GM12878 (cell line): ENCODE measurements around the gene INHBC. TPM values are rescaled to one million over a fixed set of nuclear protein-coding genes. Genes with fewer than 3 reads are reported as not detected.

ENCODE experiments used
- BCL3 ChIP-seq: IDR thresholded peaks from 2 replicates; pipeline ENCODE4 v1.6.1; 2011; ENCODE audit warnings: borderline replicate concordance, low read depth, mild to moderate bottlenecking, moderate library complexity, low read length; ENCODE audit not compliant: insufficient read depth, poor library complexity, severe bottlenecking
- CREM ChIP-seq: IDR thresholded peaks from 2 replicates; pipeline ENCODE4 v1.6.1; 2014; ENCODE audit warnings: antibody characterized with exemption, low read depth
- E2F4 ChIP-seq: IDR thresholded peaks from 2 replicates; pipeline ENCODE4 v1.6.1; 2012; ENCODE audit warnings: low read depth, low read length, improper control_type of control experiment
- E2F8 ChIP-seq: fragments of 450-650 bp; IDR thresholded peaks from 2 replicates; pipeline ENCODE4 v1.6.1; 2018; ENCODE audit warnings: mild to moderate bottlenecking, low read depth, moderate library complexity; ENCODE audit not compliant: partially characterized antibody
- EGR1 ChIP-seq, 2 experiments: IDR thresholded peaks; 1 replicate in 1 of 2; 2 replicates in 1 of 2; pipeline ENCODE4 v1.6.1; 2011 to 2012; ENCODE audit warnings: low read depth in 2 of 2, low read length in 2 of 2, borderline replicate concordance in 1 of 2, mild to moderate bottlenecking in 1 of 2, moderate library complexity in 1 of 2
- IRF4 ChIP-seq: IDR thresholded peaks from 2 replicates; pipeline ENCODE4 v1.6.1; 2011; ENCODE audit warnings: low read depth, low read length
- IRF5 ChIP-seq: fragments of 450-650 bp; IDR thresholded peaks from 2 replicates; pipeline ENCODE4 v1.6.1; 2017; ENCODE audit warnings: borderline replicate concordance
- MLLT1 ChIP-seq: fragments of 450-650 bp; IDR thresholded peaks from 2 replicates; pipeline ENCODE4 v1.6.1; 2016; ENCODE audit warnings: mild to moderate bottlenecking
- MTA2 ChIP-seq: fragments of 450-650 bp; IDR thresholded peaks from 2 replicates; pipeline ENCODE4 v1.6.1; 2016; ENCODE audit warnings: low read depth, mild to moderate bottlenecking, moderate library complexity
- NBN ChIP-seq: fragments of 450-650 bp; IDR thresholded peaks from 2 replicates; pipeline ENCODE4 v1.6.1; 2016
- NFIC ChIP-seq: IDR thresholded peaks from 2 replicates; pipeline ENCODE4 v1.6.1; 2012; ENCODE audit warnings: low read depth, mild to moderate bottlenecking, inconsistent platforms, low read length, moderate library complexity
- NFXL1 ChIP-seq: fragments of 450-650 bp; IDR thresholded peaks from 2 replicates; pipeline ENCODE4 v1.6.1; 2017; ENCODE audit warnings: antibody characterized with exemption, mild to moderate bottlenecking, borderline replicate concordance
- NFYB ChIP-seq: IDR thresholded peaks from 2 replicates; pipeline ENCODE4 v1.6.1; 2011; ENCODE audit warnings: low read depth, mild to moderate bottlenecking, low read length, improper control_type of control experiment, moderate library complexity; ENCODE audit not compliant: insufficient read depth
- STAT3 ChIP-seq: IDR thresholded peaks from 2 replicates; pipeline ENCODE4 v1.6.1; 2011; ENCODE audit warnings: low read depth, low read length, improper control_type of control experiment
- SUPT20H ChIP-seq: IDR thresholded peaks from 2 replicates; pipeline ENCODE4 v1.6.1; 2011; ENCODE audit warnings: low read depth, mild to moderate bottlenecking, low read length, moderate library complexity, borderline replicate concordance; ENCODE audit not compliant: control insufficient read depth
- USF1 ChIP-seq: IDR thresholded peaks from 2 replicates; pipeline ENCODE4 v1.6.1; 2011; ENCODE audit warnings: borderline replicate concordance, low read depth, mild to moderate bottlenecking, moderate library complexity, mixed read lengths, low read length; ENCODE audit not compliant: insufficient read depth; ENCODE audit errors: extremely low read length
- polyA plus RNA-seq, 11 experiments: library from polyadenylated mRNA; depleted of rRNA in 4 of 11; unstranded in 6 of 11; stranded (reverse) in 5 of 11; fragments of >200 nt; fragmentation: Nextera tagmentation in 4 of 11; fragmentation: Illumina TruSeq in 1 of 11; extraction: Ambion mirVana in 4 of 11; extraction: Trizol in 1 of 11; gene quantifications; 1 replicate in 1 of 11; 2 replicates in 10 of 11; pipeline versions ENCODE4 v1.2.1 to v1.2.3, GENCODE V29; 2011 to 2016; ENCODE audit warnings: inconsistent platforms in 2 of 11, missing spikeins in 2 of 11, low read depth in 1 of 11
- total RNA-seq, 4 experiments: library from RNA; depleted of rRNA in 3 of 4; stranded (reverse); fragments of >200 nt in 3 of 4; fragmentation: Illumina TruSeq in 1 of 4; extraction: Trizol in 1 of 4; gene quantifications; 2 replicates each; pipeline versions ENCODE4 v1.2.1 to v1.2.3, GENCODE V29; 2013 to 2021

INHBC gene
- total and polyA plus RNA-seq, 10 of the 15 experiments (the other 5 are each of a cell fraction or from before 2014, with no cell fraction given) = 0.04 to 0.22 (median 0.13) TPM; not detected in 5

GRCh38 chr12:57487597-57488401, 53.2 kb downstream of the INHBC start, which contains the start of gene MARS1 (continued):
- TF ChIP-seq E2F8 = peak; percentile 78
- TF ChIP-seq NFYB = no peak
- TF ChIP-seq NBN = peak; percentile 87
- peak in 1 of 2 experiments; percentile 9; a peak in 1 of 3 replicates for TF ChIP-seq EGR1 (IDR thresholded peaks at IDR 0.05; ENCODE audit: borderline replicate concordance in 1 of 2, low read depth in 2 of 2, low read length in 2 of 2)
- TF ChIP-seq NFXL1 = no peak
- TF ChIP-seq NFIC = no peak; the same call in 1 of the 2 replicates
- TF ChIP-seq USF1 = no peak
- TF ChIP-seq CREM = peak; percentile 85
- TF ChIP-seq BCL3 = no peak
- TF ChIP-seq STAT3 = no peak
- TF ChIP-seq IRF5 = no peak
- TF ChIP-seq E2F4 = no peak
- TF ChIP-seq MTA2 = no peak
- TF ChIP-seq MLLT1 = peak; percentile 65; the same call in 1 of the 2 replicates
- TF ChIP-seq SUPT20H = no peak
- no peak for TF ChIP-seq IRF4
